Naive thymus-derived CD8-positive, alpha-beta T cell (primary cell): ENCODE data around the gene PRMT5. TPM values are rescaled to one million over a fixed set of nuclear protein-coding genes. Genes with fewer than 3 reads are reported as not detected.

Experiments
- ATAC-seq, 2 donors: fragments of 150-1000 bp; cut with Tn5 transposase in 1 of 2; sonication (Bioruptor Pico), chemical (Tn5 transposase) in 1 of 2; 1 replicate in 1 of 2; 2 replicates in 1 of 2; pipeline ENCODE4 v1.10.0; 2021; ENCODE audit warnings: mild to moderate bottlenecking in 2 of 2, moderate library complexity in 2 of 2
- POLR2A ChIA-PET: fragments of 350-600 bp; sonication (Branson Sonifier 250); formaldehyde crosslinking; loops from one replicate; lab custom pipeline; 2021; ENCODE audit warnings: antibody characterized with exemption; lab: Charles Lee
- DNase-seq, 10 donors: peaks; one replicate each; pipeline versions ENCODE4 v3.0.0 to v3.0.0-alpha.2; 2020 to 2022
- H3K27ac Mint-ChIP-seq, 10 donors: one replicate each; pipeline ENCODE4 v1.8.0; 2020 to 2022; ENCODE audit warnings: mild to moderate bottlenecking in 10 of 10, mixed read lengths in 10 of 10, moderate library complexity in 4 of 10, inconsistent platforms in 1 of 10
- H3K27me3 Mint-ChIP-seq, 5 donors: one replicate each; pipeline ENCODE4 v1.8.0; 2021 to 2022; ENCODE audit warnings: mixed read lengths in 5 of 5
- H3K36me3 Mint-ChIP-seq, 3 donors: one replicate each; pipeline ENCODE4 v1.8.0; 2020 to 2022; ENCODE audit warnings: mixed read lengths in 3 of 3, mild to moderate bottlenecking in 2 of 3, inconsistent platforms in 1 of 3
- H3K4me1 Mint-ChIP-seq, 4 donors: one replicate each; pipeline ENCODE4 v1.8.0; 2021 to 2022; ENCODE audit warnings: mixed read lengths in 4 of 4
- H3K4me3 Mint-ChIP-seq, 10 donors: one replicate each; pipeline ENCODE4 v1.8.0; 2020 to 2022; ENCODE audit warnings: mild to moderate bottlenecking in 10 of 10, mixed read lengths in 10 of 10, moderate library complexity in 6 of 10, inconsistent platforms in 1 of 10
- H3K9me3 Mint-ChIP-seq, 9 donors: one replicate each; pipeline ENCODE4 v1.8.0; 2020 to 2022; ENCODE audit warnings: mixed read lengths in 9 of 9, mild to moderate bottlenecking in 3 of 9, inconsistent platforms in 1 of 9, moderate library complexity in 1 of 9
- polyA plus RNA-seq, 3 donors: library from polyadenylated mRNA; unstranded; fragments of 300-500 nt; fragmentation: Illumina TruSeq; gene quantifications; one replicate each; pipeline ENCODE4 v1.2.3, GENCODE V29; 2021
- total RNA-seq, 8 experiments: library from RNA in 2 of 8; stranded (reverse) in 2 of 8; gene quantifications; one replicate each; pipeline ENCODE4 v1.2.3 and lab custom pipeline; 2021 to 2026

PRMT5 gene
- total and polyA plus RNA-seq, 5 experiments from 2014 or later = 37.7 to 67.3 (median 42.4) TPM

DNA sequence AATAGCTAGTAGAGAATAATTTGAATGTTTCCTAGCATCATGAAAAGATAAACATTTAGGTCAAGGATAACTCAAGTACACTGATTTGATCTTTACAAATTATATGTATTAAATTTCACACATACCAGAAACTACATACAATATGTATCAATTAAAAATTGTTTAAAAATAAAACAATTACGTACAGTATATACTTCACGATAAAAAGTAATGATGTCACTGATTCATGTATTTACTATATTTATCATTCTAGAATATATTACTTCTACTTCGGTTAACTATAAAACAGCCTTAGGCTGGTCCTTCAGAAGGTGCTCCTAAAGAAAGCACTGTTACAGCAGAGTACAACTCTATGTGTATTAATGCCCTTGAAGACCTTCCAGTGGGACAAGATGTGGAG, 21.7 kb downstream of the PRMT5 start:
- Mint-ChIP-seq H3K36me3 (peaks cover 10 to 88% (median 29%) of the 10 kb centered on the region in 3 donors), H3K9me3 (no peaks in the 10 kb centered on the region), H3K27me3 (no peaks in the 10 kb centered on the region), H3K4me3 (no peak overlapping the region), H3K4me1 (peaks cover 8 to 30% (median 18%) of the 10 kb centered on the region in 4 donors), H3K27ac (peak overlapping the region in 1 of 10 donors; percentile 13)
- POLR2A ChIA-PET = interaction anchor here (1.7 kb wide), 1 partner anchor 11 kb away, joined by 5 read pairs; the partner anchor contains the start of gene RBM23
- ATAC-seq = no peak
- DNase-seq = no peak

DNA sequence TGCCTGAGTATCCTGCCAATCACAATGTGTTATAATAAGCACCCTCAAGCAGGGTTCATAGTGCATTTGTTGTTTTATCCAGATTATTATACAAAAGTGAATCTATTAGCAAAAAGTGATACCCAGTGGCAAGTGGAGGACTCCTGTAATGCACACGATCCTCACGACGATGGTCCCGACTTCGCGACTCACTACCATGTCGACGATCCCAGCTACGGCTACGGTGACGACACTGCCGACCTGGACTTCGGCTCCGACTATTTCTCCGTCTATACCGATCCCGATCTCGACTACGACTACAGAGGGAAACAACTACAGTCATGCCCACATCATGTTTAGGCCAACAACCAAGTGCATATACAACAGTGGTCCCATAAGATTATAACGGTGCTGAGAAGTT, 23.1 kb downstream of the PRMT5 start:
- no peak for ATAC-seq
- H3K27ac Mint-ChIP-seq = peak overlapping the region in 2 of 10 donors; percentile 13 to 85
- no peak overlapping the region for H3K4me3 Mint-ChIP-seq
- H3K9me3 Mint-ChIP-seq = no peaks in the 10 kb centered on the region
- POLR2A ChIA-PET = interaction anchor here (1.1 kb wide), 1 partner anchor 13 kb away, joined by 4 read pairs; the partner anchor contains the start of gene RBM23
- no peaks in the 10 kb centered on the region for H3K27me3 Mint-ChIP-seq
- peaks cover 13 to 88% (median 29%) of the 10 kb centered on the region in 3 donors for H3K36me3 Mint-ChIP-seq
- H3K4me1 Mint-ChIP-seq = peaks cover 5 to 18% (median 8%) of the 10 kb centered on the region in 4 donors
- DNase-seq = no peak

DNA sequence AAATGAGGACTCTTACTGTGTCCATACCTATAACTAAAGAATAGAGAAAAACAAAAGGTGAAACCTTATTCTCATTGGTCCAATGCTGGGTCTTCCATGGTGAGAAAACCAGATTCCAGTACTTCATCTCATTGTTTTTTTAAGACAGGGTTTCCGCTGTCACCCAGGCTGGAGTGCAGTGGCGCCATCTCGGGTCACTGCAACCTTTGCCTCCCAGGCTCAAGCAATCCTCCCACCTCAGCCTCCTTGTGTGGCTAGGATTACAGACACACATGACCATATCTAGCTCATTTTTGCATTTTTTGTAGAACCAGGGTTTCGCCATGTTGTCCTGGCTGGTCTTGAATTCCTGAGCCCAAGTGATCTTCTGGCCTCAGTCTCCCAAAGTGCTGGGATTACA, 23.5 kb downstream of the PRMT5 start:
- Mint-ChIP-seq H3K36me3 (peaks cover 18 to 88% (median 29%) of the 10 kb centered on the region in 3 donors), H3K4me3 (no peak overlapping the region), H3K27ac (peak overlapping the region in 1 of 10 donors; percentile 61), H3K4me1 (peaks cover 7 to 16% (median 9%) of the 10 kb centered on the region in 4 donors), H3K27me3 (no peaks in the 10 kb centered on the region), H3K9me3 (no peaks in the 10 kb centered on the region)
- ATAC-seq (no peak), DNase-seq (no peak)
- POLR2A ChIA-PET = interaction anchor here (1.1 kb wide), 1 partner anchor 13 kb away, joined by 4 read pairs; the partner anchor contains the start of gene RBM23

DNA sequence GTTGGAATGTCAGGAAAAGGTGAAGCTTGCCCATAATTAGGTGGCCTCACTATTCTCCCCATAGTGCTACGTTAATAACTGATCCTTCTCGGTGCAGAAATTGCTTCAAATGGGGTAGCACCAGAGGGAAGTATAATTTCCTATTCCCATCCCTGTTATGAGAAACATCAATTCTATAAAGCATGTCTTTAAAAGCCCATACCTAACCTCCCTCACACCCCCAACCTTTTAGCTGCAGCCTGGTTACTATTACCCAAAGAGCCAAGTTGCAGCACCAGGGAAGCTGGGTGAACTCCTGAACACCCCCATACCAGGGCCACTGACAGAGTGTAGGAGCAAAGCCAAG, 25.5 kb downstream of the PRMT5 start:
- no peak overlapping the region for H3K4me3 Mint-ChIP-seq
- peaks cover 13 to 78% (median 25%) of the 10 kb centered on the region in 3 donors for H3K36me3 Mint-ChIP-seq
- POLR2A ChIA-PET = interaction anchor here (1.0 to 1.5 kb wide), 2 partner anchors 15 to 21 kb away, joined by 4 to 5 read pairs; partner anchors contain the start of genes RBM23 and REM2
- H3K4me1 Mint-ChIP-seq = peaks cover 3 to 11% (median 7%) of the 10 kb centered on the region in 4 donors
- DNase-seq = no peak
- no peak for ATAC-seq
- peak overlapping the region in 2 of 10 donors; percentile 11 to 65 for H3K27ac Mint-ChIP-seq
- no peaks in the 10 kb centered on the region for H3K27me3 Mint-ChIP-seq
- H3K9me3 Mint-ChIP-seq = no peaks in the 10 kb centered on the region

DNA sequence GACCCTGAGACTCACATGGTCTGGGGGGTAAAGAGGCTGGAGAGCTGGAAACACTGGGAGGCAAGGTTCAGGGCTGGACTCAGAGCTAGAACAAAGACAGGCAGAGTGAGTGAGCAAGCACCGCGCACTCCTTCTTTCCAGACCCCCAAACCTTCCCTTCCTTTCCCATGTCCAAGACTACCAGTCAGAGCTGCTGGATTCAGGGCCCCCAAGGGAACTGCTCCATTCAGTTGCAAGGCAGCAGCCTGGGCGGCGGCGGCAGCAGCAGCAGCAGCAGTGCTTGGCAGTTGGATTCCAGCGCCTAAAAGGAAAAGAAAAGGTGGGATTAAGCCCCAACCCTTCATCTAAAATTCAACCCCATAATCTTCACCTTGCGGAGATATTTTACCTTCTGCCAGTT, 27.4 kb downstream of the PRMT5 start:
- Mint-ChIP-seq H3K36me3 (peaks cover 13 to 65% (median 22%) of the 10 kb centered on the region in 3 donors), H3K27me3 (no peaks in the 10 kb centered on the region), H3K9me3 (no peaks in the 10 kb centered on the region), H3K27ac (peak overlapping the region in 4 of 10 donors; percentile 32 to 64 (median 51)), H3K4me1 (peaks cover 4 to 11% (median 8%) of the 10 kb centered on the region in 4 donors), H3K4me3 (no peak overlapping the region)
- no peak for ATAC-seq
- no peak for DNase-seq
- POLR2A ChIA-PET = interaction anchor here (0.6 to 3.5 kb wide), 4 partner anchors 13 to 1522 kb away, joined by 3 to 19 read pairs (median 10); no protein-coding TSS in a partner anchor

DNA sequence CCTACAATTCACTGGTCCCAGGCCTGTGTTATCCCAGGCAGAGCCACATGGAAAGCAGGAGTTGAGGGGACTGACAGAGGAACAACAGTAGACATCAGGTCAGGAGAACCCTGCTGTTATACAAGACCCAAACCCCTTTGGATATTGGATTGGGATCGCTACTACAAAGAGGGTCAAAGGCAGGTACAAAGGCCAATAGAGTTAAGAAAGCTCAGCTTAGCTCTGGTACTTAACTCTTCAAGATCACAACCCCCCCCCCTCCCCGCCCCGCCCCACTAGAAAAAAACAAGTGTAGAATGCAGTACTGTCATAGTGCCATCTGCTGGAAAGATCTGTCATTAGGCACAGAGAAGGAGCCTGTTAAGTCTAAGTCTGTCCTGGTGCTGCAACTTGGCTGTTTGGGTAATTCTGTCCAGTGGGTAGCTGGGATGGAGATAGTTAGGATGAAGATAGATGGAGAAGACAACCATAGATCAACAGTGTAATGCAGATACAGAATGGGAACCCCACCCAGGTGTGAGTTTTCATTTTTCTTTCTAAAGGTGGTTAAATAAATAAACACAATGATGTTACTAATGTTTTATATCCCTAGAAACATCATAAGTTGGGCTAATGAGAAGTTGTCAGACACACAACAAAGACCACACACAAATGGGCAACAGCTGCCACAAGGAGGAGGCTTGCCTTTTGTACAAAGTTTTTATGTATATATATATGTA, 28.9 kb downstream of the PRMT5 start:
- POLR2A ChIA-PET = interaction anchor here (0.6 to 3.5 kb wide), 9 partner anchors 9 to 367 kb away, joined by 3 to 19 read pairs (median 5); partner anchors contain the start of gene RBM23
- peak; percentile 81 to 82 for ATAC-seq
- Mint-ChIP-seq H3K36me3 (peaks cover 8 to 49% (median 12%) of the 10 kb centered on the region in 3 donors), H3K4me1 (peaks cover 6 to 11% (median 6%) of the 10 kb centered on the region in 4 donors), H3K27ac (peak overlapping the region in 5 of 10 donors; percentile 26 to 73 (median 38)), H3K27me3 (no peaks in the 10 kb centered on the region), H3K4me3 (no peak overlapping the region), H3K9me3 (no peaks in the 10 kb centered on the region)
- DNase-seq = peak in 9 of 10 donors; percentile 14 to 70 (median 41)

DNA sequence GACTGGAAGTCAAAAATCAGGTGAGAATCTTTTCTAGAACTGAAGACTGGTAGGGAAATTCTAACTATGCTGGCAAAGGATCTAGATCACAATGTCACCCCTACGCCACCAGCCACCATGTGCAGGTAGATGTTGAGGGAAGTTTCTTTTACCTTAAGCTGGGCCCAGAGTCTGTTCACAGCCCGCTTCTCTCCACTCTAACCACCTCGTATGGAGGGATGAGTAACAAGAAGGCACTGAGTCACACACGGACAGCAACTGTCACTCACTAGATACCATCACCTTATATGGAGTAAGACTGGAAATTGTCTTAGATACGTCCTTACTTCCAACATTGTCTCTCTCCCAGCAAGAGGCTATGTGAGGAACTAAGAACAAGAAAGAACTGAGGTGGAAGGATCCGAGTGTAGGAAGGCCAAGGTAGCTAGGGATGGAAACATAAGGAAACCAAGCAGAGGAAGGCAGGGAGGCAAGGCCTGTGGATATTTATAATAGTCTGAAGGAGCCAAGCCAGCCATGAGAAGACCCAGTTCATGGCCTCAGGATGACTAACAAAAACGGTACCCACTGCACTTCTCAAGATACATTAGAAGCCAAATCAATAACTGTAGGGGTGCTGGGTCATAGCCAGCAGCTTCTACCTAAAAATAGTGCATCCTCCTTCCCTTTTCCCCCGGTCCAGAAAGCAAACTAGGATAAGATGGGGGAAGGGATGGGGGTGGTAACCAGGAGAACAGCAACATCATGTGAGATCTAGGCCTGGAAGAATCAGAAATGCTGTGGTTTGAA, 30.7 kb downstream of the PRMT5 start:
- no peaks in the 10 kb centered on the region for H3K27me3 Mint-ChIP-seq
- no peak for DNase-seq
- H3K27ac Mint-ChIP-seq = peak overlapping the region in 7 of 10 donors; percentile 1 to 82 (median 28)
- POLR2A ChIA-PET = interaction anchor here (0.7 to 2.0 kb wide), 2 partner anchors 12 to 25 kb away, joined by 5 to 6 read pairs; no protein-coding TSS in a partner anchor
- H3K9me3 Mint-ChIP-seq = no peaks in the 10 kb centered on the region
- no peak overlapping the region for H3K4me3 Mint-ChIP-seq
- ATAC-seq = no peak
- peaks cover 3 to 34% (median 8%) of the 10 kb centered on the region in 3 donors for H3K36me3 Mint-ChIP-seq
- peaks cover 6 to 11% (median 6%) of the 10 kb centered on the region in 4 donors for H3K4me1 Mint-ChIP-seq

DNA sequence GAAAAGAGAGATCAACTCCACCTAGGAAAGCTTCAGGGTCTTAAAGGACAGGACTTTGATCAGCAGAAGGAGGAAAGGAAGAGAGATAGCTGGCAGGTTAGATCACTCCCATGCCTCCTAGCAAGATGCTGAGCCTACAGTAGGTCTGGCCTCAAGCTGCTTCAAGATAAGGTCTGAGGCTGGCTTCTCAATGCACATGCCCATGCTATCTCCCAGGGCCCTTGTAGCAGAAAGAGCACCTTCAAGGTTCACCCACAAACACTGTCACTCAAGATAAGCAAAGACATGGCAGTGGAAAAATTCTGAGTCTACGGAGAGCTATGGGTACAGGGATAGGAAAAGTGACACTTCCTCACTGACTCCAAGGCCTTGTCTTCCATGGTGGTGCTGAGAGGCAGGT, 31.8 kb downstream of the PRMT5 start:
- H3K27me3 Mint-ChIP-seq = no peaks in the 10 kb centered on the region
- peaks cover 0 to 29% (median 8%) of the 10 kb centered on the region in 3 donors for H3K36me3 Mint-ChIP-seq
- H3K27ac Mint-ChIP-seq = peak overlapping the region in 5 of 10 donors; percentile 28 to 90 (median 60)
- no peak overlapping the region for H3K4me3 Mint-ChIP-seq
- no peak for ATAC-seq
- H3K4me1 Mint-ChIP-seq = peaks cover 6 to 11% (median 7%) of the 10 kb centered on the region in 4 donors
- POLR2A ChIA-PET = interaction anchor here (0.6 to 0.7 kb wide), 2 partner anchors 13 to 42 kb away, joined by 4 to 6 read pairs; no protein-coding TSS in a partner anchor
- H3K9me3 Mint-ChIP-seq = no peaks in the 10 kb centered on the region
- no peak for DNase-seq

DNA sequence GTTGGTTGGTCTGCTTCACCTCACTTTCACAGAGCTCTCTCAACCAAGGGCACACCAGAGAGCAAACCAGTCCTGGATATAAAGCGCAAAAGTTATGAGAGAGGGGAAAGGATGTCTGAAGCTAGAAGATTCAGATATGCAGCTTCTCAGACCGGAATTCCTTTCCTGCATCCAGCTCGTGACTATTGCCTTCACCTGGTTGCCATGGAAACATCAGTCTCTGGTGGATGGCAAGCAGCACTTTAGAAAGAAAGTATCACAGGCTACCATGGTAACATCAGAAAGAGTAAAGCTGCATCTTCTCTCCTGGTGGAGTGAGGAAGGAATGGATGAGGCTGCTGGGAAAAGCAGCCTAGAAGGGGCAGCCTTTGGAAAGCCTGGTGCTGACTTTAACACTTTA, 32.4 kb downstream of the PRMT5 start:
- Mint-ChIP-seq H3K27me3 (no peaks in the 10 kb centered on the region), H3K27ac (peak overlapping the region in 4 of 10 donors; percentile 42 to 84 (median 55))

DNA sequence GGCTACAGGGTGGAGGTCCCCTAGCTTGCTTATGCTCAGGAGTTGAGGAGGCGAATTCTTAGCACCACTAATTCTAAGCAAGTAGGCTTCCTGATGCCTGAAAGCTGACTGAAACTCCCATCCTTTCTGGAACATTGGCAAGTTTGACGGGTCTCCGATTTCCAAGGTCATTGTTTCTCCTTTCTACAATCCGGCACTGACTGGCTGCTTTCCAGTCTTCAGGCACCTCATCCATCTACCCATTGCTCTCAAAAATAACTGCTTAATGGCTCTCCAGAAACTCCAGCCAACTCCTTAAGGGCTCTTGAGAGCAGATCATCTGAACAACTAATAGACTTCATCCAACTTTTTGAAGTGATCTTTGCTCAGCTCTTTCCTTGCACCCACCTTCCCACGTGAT, 32.8 kb downstream of the PRMT5 start:
- Mint-ChIP-seq H3K9me3 (no peaks in the 10 kb centered on the region), H3K27me3 (no peaks in the 10 kb centered on the region), H3K27ac (peak overlapping the region in 4 of 10 donors; percentile 42 to 84 (median 55)), H3K4me3 (no peak overlapping the region), H3K4me1 (peaks cover 6 to 11% (median 7%) of the 10 kb centered on the region in 4 donors), H3K36me3 (peaks cover 0 to 21% (median 7%) of the 10 kb centered on the region in 3 donors)
- DNase-seq (no peak), ATAC-seq (no peak)
- POLR2A ChIA-PET = interaction anchor here (0.6 to 1.1 kb wide), 2 partner anchors 22 to 868 kb away, joined by 3 to 6 read pairs; partner anchors contain the start of gene RBM23

More for the DNA sequence above, 32.4 kb downstream of the PRMT5 start:
- ATAC-seq = no peak
- POLR2A ChIA-PET = interaction anchor here (0.6 to 1.1 kb wide), 4 partner anchors 12 to 869 kb away, joined by 3 to 6 read pairs (median 5); partner anchors contain the start of gene RBM23
- H3K9me3 Mint-ChIP-seq = no peaks in the 10 kb centered on the region
- H3K36me3 Mint-ChIP-seq = peaks cover 0 to 26% (median 8%) of the 10 kb centered on the region in 3 donors
- H3K4me1 Mint-ChIP-seq = peaks cover 6 to 11% (median 7%) of the 10 kb centered on the region in 4 donors
- H3K4me3 Mint-ChIP-seq = no peak overlapping the region
- DNase-seq = no peak

DNA sequence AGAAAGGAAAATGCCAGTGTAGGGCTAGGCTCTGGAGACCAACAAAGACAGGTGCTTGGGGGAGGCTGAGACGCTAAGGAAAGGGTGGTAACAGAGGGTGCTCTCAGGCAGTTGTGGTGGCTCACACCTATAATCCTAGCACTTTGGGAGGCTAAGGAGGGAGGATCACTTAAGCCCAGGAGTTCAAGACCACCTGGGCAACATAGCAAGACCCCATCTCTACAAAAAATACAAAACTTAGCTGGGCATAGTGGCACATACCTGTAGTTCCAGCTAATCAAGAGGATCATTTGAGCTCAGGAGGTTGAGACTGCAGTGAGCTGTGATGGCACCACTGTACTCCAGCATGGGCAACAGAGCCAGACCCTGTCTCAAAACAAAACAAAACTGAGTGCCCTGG, 33.8 kb downstream of the PRMT5 start:
- H3K4me3 Mint-ChIP-seq = no peak overlapping the region
- H3K4me1 Mint-ChIP-seq = peaks cover 5 to 8% (median 7%) of the 10 kb centered on the region in 4 donors
- H3K9me3 Mint-ChIP-seq = no peaks in the 10 kb centered on the region
- POLR2A ChIA-PET = interaction anchor here (0.7 to 1.3 kb wide), 3 partner anchors 13 to 23 kb away, joined by 3 to 6 read pairs (median 5); partner anchors contain the start of gene RBM23
- no peak for ATAC-seq
- H3K36me3 Mint-ChIP-seq = peaks cover 0 to 15% (median 0%) of the 10 kb centered on the region in 3 donors
- peak overlapping the region in 1 of 10 donors; percentile 29 for H3K27ac Mint-ChIP-seq
- no peak for DNase-seq
- H3K27me3 Mint-ChIP-seq = no peaks in the 10 kb centered on the region

DNA sequence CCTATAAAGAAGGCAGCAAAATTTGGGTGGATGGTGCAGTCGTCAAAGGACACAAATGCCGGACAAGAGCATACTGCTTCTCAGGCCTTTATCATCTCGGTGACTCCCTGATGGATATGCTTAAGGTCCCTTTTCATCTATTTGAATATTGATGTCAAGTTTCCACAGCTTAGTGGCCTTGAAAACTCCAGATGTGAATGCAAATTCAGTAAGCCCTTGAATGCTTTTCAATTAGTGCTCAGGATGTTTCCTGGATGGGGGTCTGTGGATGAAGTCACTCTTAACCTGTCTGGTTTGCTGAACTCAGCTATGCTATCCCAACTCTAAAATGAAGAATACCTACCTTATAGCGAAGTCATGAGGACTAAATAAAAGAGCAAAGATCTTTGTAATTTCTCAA, 35.5 kb downstream of the PRMT5 start:
- no peak overlapping the region for H3K27ac Mint-ChIP-seq
- H3K9me3 Mint-ChIP-seq = no peaks in the 10 kb centered on the region
- H3K4me1 Mint-ChIP-seq = peaks cover 13 to 19% (median 16%) of the 10 kb centered on the region in 4 donors
- DNase-seq = no peak
- H3K4me3 Mint-ChIP-seq = no peak overlapping the region
- ATAC-seq = no peak
- H3K36me3 Mint-ChIP-seq = peaks cover 0 to 16% (median 0%) of the 10 kb centered on the region in 3 donors
- POLR2A ChIA-PET = interaction anchor here (2.3 kb wide), 1 partner anchor 22 kb away, joined by 11 read pairs; the partner anchor contains the start of gene LRP10
- no peaks in the 10 kb centered on the region for H3K27me3 Mint-ChIP-seq
